ENCODE data around the gene AGER.
A peak's percentile ranks its signal among the peaks of the same experiment; 100 is the strongest.
"Not testable (repeated sequence)": the region's sequence is repeated elsewhere in the genome, so short reads cannot be mapped to it uniquely, and the experiment has no call there.

AGER gene

GRCh38 chr6:32198345-32198696 lies 14.3 kb upstream of the AGER start:
- DNase-seq: no peak

- DNase-seq: no peak
These were observed 12.9 kb upstream of the AGER start for GRCh38 chr6:32196682-32197616.

- peak; percentile 88 to 89 for DNase-seq
These were observed 12.0 kb upstream of the AGER start for GRCh38 chr6:32195902-32196681.

GRCh38 chr6:32195652-32195901 lies 11.5 kb upstream of the AGER start:
- peak; percentile 99 to 100 for DNase-seq

GRCh38 chr6:32194825-32195651 lies 11.0 kb upstream of the AGER start:
- DNase-seq: no peak

GRCh38 chr6:32194388-32194787 lies 10.3 kb upstream of the AGER start:
- DNase-seq: no peak

GRCh38 chr6:32193096-32193495 lies 9.0 kb upstream of the AGER start:
- not testable (repeated sequence) for DNase-seq

- DNase-seq: no peak
These were observed 8.6 kb upstream of the AGER start, which contains the start of gene GPSM3 for GRCh38 chr6:32192608-32193039. Gene GPSM3 (minus strand): TSS chr6:32192643. CDS start chr6:32192513, 130 bp downstream.

- no peak for DNase-seq
These were observed 7.9 kb upstream of the AGER start for GRCh38 chr6:32191696-32192607.

- DNase-seq: no peak
These were observed 7.0 kb upstream of the AGER start for GRCh38 chr6:32190911-32191677.

- peak; percentile 37 to 52 for DNase-seq
These were observed 6.2 kb upstream of the AGER start, which contains the start of gene PBX2 for GRCh38 chr6:32190054-32190851. Gene PBX2 (minus strand): TSS chr6:32190202. CDS start chr6:32189915, 287 bp downstream.

GRCh38 chr6:32189742-32190053 lies 5.6 kb upstream of the AGER start:
- no peak for DNase-seq

GRCh38 chr6:32189069-32189741 lies 5.2 kb upstream of the AGER start:
- DNase-seq: no peak

- DNase-seq: no peak
These were observed 4.5 kb upstream of the AGER start for GRCh38 chr6:32188381-32189068.

GRCh38 chr6:32187725-32188380 lies 3.8 kb upstream of the AGER start:
- DNase-seq: not testable (repeated sequence)

GRCh38 chr6:32187009-32187709 lies 3.1 kb upstream of the AGER start:
- no peak for DNase-seq

GRCh38 chr6:32186151-32186840 lies 2.2 kb upstream of the AGER start:
- not testable (repeated sequence) for DNase-seq
